Astrocyte of the cerebellum (primary cell): Measurements from ENCODE around the gene FNDC8.
"Not testable (repeated sequence)": the region's sequence is repeated elsewhere in the genome, so short reads cannot be mapped to it uniquely, and the experiment has no call there.

ENCODE experiments used
- DNase-seq: peaks from one replicate; pipeline ENCODE4 v3.0.0-alpha.2; 2011; ENCODE audit warnings: low read depth
- H3K4me3 ChIP-seq: 2 replicates; pipeline ENCODE4 v1.5.1; 2011; ENCODE audit warnings: mild to moderate bottlenecking, low read depth, low read length, moderate library complexity
- CTCF ChIP-seq: IDR thresholded peaks from 2 replicates; pipeline ENCODE4 v1.5.1; 2012; ENCODE audit warnings: low read length, low read depth, moderate library complexity, mild to moderate bottlenecking; ENCODE audit errors: missing control alignments
- in situ Hi-C: cut with HindIII; loops from 2 replicates; pipeline ENCODE4 v1.10.0; 2017; ENCODE audit warnings: low sequenced_read_pairs

Gene FNDC8

DNA sequence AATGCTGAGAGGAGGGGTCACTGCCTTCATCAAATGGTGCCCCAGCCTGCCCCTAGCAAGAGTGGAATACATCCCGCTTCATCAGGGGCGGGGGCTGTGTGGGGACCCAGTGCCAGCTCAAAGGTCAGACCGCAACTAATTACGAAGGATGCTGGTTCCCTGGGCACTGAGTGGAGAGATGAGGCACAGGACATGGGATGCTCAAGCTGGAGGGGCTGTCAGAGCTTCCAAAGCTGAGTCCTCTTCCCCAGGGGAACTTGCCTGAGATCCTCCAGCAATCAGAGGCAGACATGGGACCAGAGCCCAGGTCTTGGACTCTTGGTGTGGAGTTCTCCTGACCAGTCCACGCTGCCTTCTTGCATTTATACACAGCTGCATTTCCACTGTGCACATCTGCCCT, 45.1 kb downstream of the FNDC8 start:
- no peak for DNase-seq
- H3K4me3 ChIP-seq: no peak overlapping the region
- in situ Hi-C loops: no loop called here
- TF ChIP-seq CTCF: no peak

DNA sequence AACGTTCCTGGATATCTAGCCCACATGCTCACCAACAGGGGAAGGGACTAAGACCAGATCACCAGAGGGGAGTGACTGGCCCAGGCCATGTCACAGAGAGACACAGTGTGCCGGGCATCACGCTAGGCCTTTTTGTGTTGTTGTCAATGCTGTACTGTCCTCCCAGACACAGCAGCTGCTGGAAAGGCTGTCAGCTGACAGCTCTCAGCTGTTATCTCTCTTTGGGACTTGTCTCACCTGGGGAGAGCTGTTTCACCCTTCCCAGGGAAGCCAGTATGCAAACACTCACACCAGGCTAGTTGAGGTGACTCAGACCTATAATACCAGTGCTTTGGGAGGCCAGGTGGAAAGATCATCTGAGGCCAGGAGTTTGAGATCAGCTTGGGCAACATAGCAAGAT, 45.6 kb downstream of the FNDC8 start:
- H3K4me3 ChIP-seq: no peak overlapping the region
- no peak for DNase-seq
- no peak for TF ChIP-seq CTCF
- in situ Hi-C loops: no loop called here

GRCh38 chr17:35167666-35168065, 46.3 kb downstream of the FNDC8 start:
- H3K4me3 ChIP-seq: no peak overlapping the region
- no peak for TF ChIP-seq CTCF
- in situ Hi-C loops: no loop called here
- no peak for DNase-seq

GRCh38 chr17:35169835-35170363, 48.5 kb downstream of the FNDC8 start:
- in situ Hi-C loops: no loop called here
- no peak overlapping the region for H3K4me3 ChIP-seq
- no peak for DNase-seq
- no peak for TF ChIP-seq CTCF

DNA sequence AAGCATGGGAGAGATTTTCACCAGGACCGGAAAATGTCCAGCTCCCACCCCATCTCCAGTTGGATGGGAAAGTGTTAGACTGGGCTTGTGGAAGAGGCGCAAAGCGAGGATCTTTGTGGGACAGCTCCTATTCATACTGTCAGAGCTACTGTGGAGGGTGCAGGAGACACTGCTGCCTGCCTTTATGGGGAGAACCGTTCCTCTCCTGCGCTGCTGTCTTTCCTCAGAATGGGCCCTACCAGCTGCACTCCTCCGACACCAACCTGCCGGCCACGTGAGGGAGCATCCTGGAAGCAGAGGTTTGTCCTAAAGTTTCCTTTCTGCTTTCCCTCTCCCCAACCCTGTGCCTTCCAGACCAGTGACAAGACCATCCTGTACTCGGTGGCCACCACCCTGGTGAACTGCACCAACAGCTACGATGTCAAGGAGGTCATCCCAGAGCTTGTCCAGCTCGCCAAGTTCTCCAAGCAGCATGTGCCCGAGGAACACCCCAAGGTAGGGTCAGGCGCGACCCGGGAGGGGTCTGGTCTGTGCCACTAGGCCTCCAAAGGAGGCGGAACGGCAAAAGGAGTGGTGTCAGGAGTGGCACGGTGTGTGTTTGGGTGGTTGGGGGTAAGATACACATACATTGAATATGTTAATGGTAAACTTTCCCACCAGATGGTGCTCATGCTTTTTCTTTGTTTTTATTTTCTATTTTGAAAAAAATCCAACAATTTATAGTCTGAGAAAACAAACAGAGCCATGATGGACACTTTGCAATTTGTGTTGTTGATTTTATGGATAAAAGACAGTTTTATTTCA, 49.8 kb downstream of the FNDC8 start:
- no peak for DNase-seq
- in situ Hi-C loops: no loop called here
- H3K4me3 ChIP-seq: no peak overlapping the region
- TF ChIP-seq CTCF: peak; percentile 2

DNA sequence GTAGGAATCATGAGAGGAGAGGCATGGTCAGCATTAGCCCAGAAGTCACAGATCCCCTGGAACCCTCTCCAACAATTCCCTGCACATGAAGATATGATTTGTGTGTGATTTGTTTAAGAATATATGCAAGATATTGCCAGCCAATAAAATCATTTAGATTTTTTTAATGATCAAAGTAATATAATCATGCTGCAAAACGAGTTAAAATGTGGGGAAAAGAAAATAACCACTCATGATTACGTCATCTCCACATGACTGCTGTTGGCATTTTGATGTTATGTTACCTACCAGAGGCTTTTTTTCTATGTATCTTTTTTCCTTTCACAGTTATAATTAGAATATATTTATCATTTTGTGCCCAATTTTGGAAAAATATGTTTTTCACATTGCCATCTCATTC, 50.4 kb downstream of the FNDC8 start:
- no peak overlapping the region for H3K4me3 ChIP-seq
- in situ Hi-C loops: no loop called here
- DNase-seq: no peak
- TF ChIP-seq CTCF: no peak

DNA sequence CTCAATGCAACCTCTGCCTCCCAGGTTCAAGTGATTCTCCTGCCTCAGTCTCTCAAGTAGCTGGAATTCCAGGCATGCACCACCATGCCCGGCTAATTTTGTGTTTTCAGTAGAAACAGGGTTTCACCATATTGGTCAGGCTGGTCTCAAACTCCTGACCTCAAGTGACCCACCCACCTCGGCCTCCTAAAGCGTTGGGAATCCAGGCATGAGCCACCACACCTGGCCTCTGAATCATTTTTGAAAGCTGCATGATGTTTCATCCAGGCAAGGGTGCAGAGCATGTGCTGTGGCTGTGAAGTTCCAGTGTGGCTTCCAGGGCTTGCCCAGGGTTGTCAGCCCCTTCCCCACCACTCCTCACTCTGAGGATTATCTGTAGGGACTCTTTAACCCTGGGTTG, 50.9 kb downstream of the FNDC8 start:
- DNase-seq, H3K4me3 ChIP-seq, in situ Hi-C loops: not testable (repeated sequence)
